ENCODE data around the gene HYAL4. TPM values are rescaled to one million over a fixed set of nuclear protein-coding genes. Genes with fewer than 3 reads are reported as not detected.

The HYAL4 gene
- total RNA-seq, 1 experiment from 2014 or later = not detected

DNA sequence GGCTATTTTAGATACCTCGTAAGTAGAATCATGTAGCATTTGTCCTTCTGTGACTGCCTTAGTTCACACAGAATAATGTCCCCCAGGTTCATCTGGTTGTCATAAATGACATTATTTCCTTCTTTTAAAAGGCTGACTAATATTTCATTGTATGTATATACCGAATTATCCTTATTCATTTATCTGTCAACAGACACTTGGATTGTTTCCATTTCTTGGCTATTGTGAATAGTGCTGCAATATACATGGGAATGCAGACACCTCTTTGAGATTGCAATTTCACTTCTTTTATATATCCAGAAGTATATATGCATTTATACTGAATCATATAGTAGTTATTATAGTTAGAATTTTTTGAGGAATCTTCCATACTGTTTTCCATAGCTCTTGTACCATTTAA lies 24.1 kb upstream of the HYAL4 start:
- Mint-ChIP-seq H3K9me3 (no peaks in the 10 kb centered on the region), H3K4me3 (no peak overlapping the region), H3K36me3 (no peaks in the 10 kb centered on the region), H3K4me1 (peaks cover 3% of the 10 kb centered on the region), H3K27ac (no peak overlapping the region), H3K27me3 (ENCODE audit: low read depth) (no peaks in the 10 kb centered on the region)
- POLR2A ChIA-PET = no interaction called here
- ATAC-seq (no peak), DNase-seq (ENCODE audit: low spot score) (no peak)
- no peak for TF ChIP-seq IRF2 (CRISPR knock-in tag; IDR thresholded peaks at IDR 0.05; ENCODE audit: borderline replicate concordance, low read depth)
- TF ChIP-seq, protein P1, sequence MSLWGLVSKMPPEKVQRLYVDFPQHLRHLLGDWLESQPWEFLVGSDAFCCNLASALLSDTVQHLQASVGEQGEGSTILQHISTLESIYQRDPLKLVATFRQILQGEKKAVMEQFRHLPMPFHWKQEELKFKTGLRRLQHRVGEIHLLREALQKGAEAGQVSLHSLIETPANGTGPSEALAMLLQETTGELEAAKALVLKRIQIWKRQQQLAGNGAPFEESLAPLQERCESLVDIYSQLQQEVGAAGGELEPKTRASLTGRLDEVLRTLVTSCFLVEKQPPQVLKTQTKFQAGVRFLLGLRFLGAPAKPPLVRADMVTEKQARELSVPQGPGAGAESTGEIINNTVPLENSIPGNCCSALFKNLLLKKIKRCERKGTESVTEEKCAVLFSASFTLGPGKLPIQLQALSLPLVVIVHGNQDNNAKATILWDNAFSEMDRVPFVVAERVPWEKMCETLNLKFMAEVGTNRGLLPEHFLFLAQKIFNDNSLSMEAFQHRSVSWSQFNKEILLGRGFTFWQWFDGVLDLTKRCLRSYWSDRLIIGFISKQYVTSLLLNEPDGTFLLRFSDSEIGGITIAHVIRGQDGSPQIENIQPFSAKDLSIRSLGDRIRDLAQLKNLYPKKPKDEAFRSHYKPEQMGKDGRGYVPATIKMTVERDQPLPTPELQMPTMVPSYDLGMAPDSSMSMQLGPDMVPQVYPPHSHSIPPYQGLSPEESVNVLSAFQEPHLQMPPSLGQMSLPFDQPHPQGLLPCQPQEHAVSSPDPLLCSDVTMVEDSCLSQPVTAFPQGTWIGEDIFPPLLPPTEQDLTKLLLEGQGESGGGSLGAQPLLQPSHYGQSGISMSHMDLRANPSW (CRISPR knock-in tag; conservative IDR thresholded peaks at IDR 0.05; ENCODE audit: low read depth) = no peak
- TF ChIP-seq, protein P2, sequence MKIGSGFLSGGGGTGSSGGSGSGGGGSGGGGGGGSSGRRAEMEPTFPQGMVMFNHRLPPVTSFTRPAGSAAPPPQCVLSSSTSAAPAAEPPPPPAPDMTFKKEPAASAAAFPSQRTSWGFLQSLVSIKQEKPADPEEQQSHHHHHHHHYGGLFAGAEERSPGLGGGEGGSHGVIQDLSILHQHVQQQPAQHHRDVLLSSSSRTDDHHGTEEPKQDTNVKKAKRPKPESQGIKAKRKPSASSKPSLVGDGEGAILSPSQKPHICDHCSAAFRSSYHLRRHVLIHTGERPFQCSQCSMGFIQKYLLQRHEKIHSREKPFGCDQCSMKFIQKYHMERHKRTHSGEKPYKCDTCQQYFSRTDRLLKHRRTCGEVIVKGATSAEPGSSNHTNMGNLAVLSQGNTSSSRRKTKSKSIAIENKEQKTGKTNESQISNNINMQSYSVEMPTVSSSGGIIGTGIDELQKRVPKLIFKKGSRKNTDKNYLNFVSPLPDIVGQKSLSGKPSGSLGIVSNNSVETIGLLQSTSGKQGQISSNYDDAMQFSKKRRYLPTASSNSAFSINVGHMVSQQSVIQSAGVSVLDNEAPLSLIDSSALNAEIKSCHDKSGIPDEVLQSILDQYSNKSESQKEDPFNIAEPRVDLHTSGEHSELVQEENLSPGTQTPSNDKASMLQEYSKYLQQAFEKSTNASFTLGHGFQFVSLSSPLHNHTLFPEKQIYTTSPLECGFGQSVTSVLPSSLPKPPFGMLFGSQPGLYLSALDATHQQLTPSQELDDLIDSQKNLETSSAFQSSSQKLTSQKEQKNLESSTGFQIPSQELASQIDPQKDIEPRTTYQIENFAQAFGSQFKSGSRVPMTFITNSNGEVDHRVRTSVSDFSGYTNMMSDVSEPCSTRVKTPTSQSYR (CRISPR knock-in tag; IDR thresholded peaks at IDR 0.05) = no peak
- TF ChIP-seq, protein P3, sequence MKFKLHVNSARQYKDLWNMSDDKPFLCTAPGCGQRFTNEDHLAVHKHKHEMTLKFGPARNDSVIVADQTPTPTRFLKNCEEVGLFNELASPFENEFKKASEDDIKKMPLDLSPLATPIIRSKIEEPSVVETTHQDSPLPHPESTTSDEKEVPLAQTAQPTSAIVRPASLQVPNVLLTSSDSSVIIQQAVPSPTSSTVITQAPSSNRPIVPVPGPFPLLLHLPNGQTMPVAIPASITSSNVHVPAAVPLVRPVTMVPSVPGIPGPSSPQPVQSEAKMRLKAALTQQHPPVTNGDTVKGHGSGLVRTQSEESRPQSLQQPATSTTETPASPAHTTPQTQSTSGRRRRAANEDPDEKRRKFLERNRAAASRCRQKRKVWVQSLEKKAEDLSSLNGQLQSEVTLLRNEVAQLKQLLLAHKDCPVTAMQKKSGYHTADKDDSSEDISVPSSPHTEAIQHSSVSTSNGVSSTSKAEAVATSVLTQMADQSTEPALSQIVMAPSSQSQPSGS (CRISPR knock-in tag; IDR thresholded peaks at IDR 0.05; ENCODE audit: borderline replicate concordance, low read depth) = no peak
- TF ChIP-seq, protein P4, sequence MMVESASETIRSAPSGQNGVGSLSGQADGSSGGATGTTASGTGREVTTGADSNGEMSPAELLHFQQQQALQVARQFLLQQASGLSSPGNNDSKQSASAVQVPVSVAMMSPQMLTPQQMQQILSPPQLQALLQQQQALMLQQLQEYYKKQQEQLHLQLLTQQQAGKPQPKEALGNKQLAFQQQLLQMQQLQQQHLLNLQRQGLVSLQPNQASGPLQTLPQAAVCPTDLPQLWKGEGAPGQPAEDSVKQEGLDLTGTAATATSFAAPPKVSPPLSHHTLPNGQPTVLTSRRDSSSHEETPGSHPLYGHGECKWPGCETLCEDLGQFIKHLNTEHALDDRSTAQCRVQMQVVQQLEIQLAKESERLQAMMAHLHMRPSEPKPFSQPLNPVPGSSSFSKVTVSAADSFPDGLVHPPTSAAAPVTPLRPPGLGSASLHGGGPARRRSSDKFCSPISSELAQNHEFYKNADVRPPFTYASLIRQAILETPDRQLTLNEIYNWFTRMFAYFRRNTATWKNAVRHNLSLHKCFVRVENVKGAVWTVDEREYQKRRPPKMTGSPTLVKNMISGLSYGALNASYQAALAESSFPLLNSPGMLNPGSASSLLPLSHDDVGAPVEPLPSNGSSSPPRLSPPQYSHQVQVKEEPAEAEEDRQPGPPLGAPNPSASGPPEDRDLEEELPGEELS (CRISPR knock-in tag; IDR thresholded peaks at IDR 0.05) = no peak
- no peak for TF ChIP-seq NFYB (CRISPR knock-in tag; conservative IDR thresholded peaks at IDR 0.05; ENCODE audit: low read depth)
- TF ChIP-seq SOX15 (CRISPR knock-in tag; IDR thresholded peaks at IDR 0.05) = no peak
- TF ChIP-seq ZNF416 (CRISPR knock-in tag; IDR thresholded peaks at IDR 0.05) = no peak
- CTCF ChIA-PET = no interaction called here

DNA sequence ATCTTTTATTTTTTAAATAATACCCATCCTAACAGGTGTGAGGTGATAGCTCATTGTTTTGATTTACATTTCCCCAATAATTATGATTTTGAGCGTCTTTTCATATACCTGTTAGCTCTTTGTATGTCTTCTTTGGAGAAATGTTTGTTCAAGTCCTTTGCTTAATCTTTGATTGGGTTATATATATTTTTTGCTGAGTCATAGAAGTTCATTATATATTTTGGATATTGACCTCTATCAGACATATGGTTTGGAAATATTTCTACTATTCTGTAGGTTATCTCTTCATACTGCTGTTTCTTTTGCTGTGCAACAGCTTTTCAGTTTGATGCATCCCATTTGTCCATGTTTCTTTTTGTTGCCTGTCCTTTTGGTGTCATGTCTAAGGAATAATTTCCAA lies 23.6 kb upstream of the HYAL4 start:
- DNase-seq (ENCODE audit: low spot score) (no peak), ATAC-seq (no peak)
- Mint-ChIP-seq H3K4me1 (peaks cover 3% of the 10 kb centered on the region), H3K27me3 (ENCODE audit: low read depth) (no peaks in the 10 kb centered on the region), H3K36me3 (no peaks in the 10 kb centered on the region), H3K4me3 (no peak overlapping the region), H3K9me3 (no peaks in the 10 kb centered on the region), H3K27ac (no peak overlapping the region)
- ChIA-PET POLR2A (no interaction called here), CTCF (no interaction called here)
- TF ChIP-seq ZNF416 (CRISPR knock-in tag; IDR thresholded peaks at IDR 0.05) = no peak
- TF ChIP-seq PRRX2 (CRISPR knock-in tag; IDR thresholded peaks at IDR 0.05) = no peak
- no peak for TF ChIP-seq RELA (CRISPR knock-in tag; IDR thresholded peaks at IDR 0.05; ENCODE audit: borderline replicate concordance)
- TF ChIP-seq RORB (CRISPR knock-in tag; IDR thresholded peaks at IDR 0.05) = no peak
- TF ChIP-seq, protein P2 (CRISPR knock-in tag; IDR thresholded peaks at IDR 0.05) = no peak
- TF ChIP-seq GABPB1 (CRISPR knock-in tag; IDR thresholded peaks at IDR 0.05) = no peak
- TF ChIP-seq, protein P5, sequence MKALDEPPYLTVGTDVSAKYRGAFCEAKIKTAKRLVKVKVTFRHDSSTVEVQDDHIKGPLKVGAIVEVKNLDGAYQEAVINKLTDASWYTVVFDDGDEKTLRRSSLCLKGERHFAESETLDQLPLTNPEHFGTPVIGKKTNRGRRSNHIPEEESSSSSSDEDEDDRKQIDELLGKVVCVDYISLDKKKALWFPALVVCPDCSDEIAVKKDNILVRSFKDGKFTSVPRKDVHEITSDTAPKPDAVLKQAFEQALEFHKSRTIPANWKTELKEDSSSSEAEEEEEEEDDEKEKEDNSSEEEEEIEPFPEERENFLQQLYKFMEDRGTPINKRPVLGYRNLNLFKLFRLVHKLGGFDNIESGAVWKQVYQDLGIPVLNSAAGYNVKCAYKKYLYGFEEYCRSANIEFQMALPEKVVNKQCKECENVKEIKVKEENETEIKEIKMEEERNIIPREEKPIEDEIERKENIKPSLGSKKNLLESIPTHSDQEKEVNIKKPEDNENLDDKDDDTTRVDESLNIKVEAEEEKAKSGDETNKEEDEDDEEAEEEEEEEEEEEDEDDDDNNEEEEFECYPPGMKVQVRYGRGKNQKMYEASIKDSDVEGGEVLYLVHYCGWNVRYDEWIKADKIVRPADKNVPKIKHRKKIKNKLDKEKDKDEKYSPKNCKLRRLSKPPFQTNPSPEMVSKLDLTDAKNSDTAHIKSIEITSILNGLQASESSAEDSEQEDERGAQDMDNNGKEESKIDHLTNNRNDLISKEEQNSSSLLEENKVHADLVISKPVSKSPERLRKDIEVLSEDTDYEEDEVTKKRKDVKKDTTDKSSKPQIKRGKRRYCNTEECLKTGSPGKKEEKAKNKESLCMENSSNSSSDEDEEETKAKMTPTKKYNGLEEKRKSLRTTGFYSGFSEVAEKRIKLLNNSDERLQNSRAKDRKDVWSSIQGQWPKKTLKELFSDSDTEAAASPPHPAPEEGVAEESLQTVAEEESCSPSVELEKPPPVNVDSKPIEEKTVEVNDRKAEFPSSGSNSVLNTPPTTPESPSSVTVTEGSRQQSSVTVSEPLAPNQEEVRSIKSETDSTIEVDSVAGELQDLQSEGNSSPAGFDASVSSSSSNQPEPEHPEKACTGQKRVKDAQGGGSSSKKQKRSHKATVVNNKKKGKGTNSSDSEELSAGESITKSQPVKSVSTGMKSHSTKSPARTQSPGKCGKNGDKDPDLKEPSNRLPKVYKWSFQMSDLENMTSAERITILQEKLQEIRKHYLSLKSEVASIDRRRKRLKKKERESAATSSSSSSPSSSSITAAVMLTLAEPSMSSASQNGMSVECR (CRISPR knock-in tag; IDR thresholded peaks at IDR 0.05; ENCODE audit: borderline replicate concordance) = no peak
- TF ChIP-seq MYBL2 (CRISPR knock-in tag; IDR thresholded peaks at IDR 0.05) = no peak

Data from WTC11 (cell line).